Right ventricle myocardium superior (tissue), 1 donor: ENCODE measurements around the gene ZNF516. TPM values are rescaled to one million over a fixed set of nuclear protein-coding genes. Genes with fewer than 3 reads are reported as not detected.

Experiments used
- ATAC-seq: fragments of 200-7000 bp; cut with Tn5 transposase; one replicate; pipeline ENCODE4 v1.9.1; 2020; ENCODE audit warnings: mild to moderate bottlenecking; ENCODE audit not compliant: poor library complexity
- DNase-seq: peaks from one replicate; pipeline ENCODE4 v3.0.0-alpha.2; 2020
- intact Hi-C: fragments of 100-400 bp; cut with DNase I; formaldehyde crosslinking; loops from one replicate; pipeline ENCODE4 v1.11.2; 2022
- total RNA-seq: library from RNA; stranded (reverse); fragmentation: NEBNext Ultra II Directional; extraction: Animal tissue kit (Norgen Biotek cat#: 25700); gene quantifications from one replicate; pipeline ENCODE4 v1.2.1, GENCODE V29; 2021
- donor health status: DM: no; HTN: yes; CAD: no; lungs with severe emphysema.

The ZNF516 gene
- total RNA-seq, 1 donor from 2014 or later = 12.6 TPM

DNA sequence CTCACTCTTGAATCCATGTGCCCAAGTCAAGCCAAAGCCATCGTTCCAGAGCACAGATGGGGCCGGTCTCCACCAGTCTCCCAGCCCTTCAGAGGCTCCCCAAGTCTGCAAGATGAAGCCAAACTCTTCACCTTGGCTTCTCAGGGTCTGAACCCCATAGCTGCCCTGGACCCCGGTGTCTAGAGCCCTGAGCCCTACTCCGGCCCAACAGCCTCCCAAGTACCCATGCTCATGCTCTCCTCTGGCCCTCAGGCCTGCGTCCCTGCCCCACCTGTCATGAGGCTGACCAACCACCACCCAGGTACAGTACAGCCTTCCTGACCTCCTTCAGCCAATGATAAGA is 46.0 kb downstream of the ZNF516 start:
- ATAC-seq (no peak), DNase-seq (no peak)
- intact Hi-C loops = no loop called here

DNA sequence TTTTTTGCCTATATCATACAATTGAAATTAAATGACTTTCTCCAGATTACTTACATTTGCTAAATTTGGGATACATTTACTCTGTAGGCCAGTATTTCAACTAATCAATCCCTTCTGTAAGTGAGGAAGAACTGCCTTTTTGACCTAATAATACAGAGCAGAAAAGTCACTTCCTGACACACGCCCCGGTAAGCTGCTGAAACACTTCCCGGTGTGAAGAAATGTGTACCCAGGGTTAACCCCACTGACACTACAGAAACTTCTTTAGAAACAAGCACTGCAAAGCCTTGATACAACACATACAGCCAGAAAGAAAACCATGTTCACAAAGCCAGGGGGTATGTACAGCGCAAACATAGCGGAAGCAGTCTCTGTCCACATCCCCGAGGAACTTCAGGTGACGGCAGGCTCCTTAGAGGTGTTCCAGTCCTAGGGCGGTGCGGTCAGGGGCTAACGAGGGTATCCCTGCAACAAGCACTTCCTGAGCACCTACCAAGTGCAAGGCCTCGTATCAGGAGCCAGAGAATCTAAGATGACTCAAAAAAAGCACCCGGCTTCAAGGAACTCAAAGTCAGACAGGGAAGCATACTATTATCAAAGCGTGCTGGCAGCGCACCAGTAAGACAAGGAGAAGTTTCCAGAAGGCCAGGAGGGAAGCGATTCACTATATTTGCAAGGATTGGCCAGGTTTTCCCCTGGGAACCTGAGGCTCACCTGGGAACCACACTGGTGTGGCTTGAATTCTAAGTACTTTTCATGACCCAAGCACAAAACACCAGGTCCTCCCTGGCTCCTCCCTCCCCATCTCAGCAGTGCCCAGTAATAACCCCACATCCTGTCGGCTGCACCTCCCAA is 46.6 kb downstream of the ZNF516 start:
- ATAC-seq = no peak
- no peak for DNase-seq
- intact Hi-C loops = no loop called here

DNA sequence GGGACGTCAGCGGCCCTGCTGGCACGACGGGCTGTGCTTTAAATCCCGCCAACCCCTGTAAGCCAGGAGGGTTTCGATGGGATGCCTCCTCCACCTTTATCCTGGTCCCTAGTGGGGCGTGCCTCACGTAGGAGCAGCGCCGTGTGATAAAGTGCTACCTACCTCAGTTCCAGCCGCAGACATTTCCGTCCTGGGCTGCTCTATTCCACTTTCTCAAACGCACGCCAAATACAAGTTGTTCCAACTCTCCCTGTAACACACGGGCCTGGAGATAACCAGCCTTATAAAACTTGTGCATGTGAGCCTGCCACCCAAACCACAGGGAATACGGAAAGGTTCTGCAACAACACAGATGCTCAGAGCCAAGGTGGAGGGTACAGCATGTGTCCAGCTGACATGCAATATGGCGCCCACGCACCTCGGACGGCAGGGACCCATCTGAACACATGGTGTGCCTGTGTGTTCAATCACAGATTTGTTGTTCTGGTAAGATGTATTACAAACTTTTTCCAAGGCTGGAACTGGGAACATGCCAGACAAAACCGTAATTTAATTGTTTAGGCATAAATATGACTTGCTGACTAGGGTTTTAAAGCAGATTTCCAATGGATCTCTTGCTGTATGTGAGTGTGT is 47.7 kb downstream of the ZNF516 start:
- intact Hi-C loops = no loop called here
- no peak for ATAC-seq

DNA sequence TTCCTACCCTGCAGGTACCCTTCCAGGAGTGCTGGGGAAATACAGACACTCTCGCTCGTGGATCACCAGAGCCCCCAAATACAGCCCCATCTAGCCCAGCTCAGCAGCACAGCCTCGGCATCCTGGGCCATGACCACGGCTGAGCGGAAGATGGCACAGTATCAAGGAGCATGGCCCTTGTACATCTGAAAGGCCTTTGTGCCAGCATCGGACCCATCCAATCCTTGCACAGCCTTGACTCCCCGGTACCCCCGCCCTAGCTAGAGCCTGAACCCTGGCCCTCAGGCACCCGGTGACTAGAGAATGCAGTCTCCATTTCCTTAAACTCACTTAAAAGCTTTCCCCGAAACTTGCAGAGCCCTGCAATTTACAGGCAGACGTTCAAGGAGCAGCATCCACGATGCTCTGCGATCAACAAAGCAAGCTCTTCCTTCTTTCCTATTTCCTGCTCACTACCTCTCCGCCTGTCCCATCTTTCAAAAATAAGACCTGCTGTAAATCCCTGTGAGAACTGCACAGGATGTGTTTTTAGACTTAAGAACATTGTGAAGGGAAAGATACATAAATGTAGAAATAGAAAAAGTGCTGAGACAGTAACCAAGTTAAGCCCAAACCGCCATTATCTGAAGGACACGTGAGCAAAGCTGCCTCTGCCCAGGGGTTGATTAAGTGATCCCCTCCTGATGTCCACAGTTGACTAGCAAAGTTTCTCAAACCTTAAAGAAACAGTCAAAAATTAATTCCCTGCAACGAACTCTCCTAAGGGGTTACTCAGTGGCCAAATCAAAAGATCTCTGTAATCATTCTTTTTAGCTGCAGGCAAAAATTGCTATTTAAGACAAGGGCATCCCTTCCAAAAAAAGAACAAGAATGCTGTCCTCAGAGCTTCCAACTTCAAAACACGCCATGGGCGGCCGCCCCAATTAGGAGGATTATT is 48.5 kb downstream of the ZNF516 start:
- ATAC-seq = no peak
- intact Hi-C loops = no loop called here
- DNase-seq = no peak

More for the DNA sequence above, 47.7 kb downstream of the ZNF516 start:
- no peak for DNase-seq

DNA sequence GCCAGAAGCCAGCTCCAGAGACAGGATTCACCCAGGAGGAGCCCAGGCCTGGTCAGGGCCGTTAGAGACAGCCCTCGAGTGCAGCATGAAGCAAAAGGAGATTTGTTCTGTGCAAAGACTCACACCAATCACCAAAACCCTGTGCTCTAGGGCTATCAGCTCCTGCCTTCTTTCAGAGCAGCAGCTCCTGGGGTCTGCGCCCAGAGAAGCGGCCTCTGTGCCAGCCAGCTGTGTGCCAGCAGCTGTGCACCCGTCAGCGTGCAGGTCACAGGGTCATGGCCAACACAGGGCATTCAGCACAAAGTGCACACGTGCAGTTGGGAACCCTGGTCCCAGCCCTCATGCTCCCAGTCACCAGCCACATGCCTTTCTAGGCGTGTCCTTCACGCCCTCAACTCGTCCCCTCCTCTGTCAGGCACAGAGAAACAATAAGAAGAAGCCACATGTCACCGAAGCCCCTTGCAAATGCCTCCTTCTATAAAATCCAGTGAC is 49.3 kb downstream of the ZNF516 start:
- DNase-seq = no peak
- intact Hi-C loops = no loop called here
- ATAC-seq = peak; percentile 43

DNA sequence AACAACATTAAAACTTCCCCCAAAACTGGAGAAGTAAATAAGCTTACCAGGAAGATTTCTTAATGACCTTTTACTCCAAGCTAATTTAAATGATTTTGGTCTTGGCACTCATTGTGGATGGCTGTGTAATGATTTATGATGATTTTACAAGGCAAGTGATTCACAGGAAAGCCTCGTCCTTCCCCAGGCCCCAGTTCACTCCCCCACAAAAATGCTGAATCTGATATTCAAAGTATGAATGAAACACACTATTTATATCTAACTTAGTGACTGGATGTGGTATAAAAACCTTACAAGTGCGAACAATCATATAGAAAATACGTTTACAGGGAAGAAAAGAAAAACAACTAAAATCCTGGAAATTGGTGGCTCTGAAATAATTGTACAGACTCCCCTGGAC is 49.8 kb downstream of the ZNF516 start:
- DNase-seq (no peak), ATAC-seq (no peak)
- intact Hi-C loops = no loop called here

DNA sequence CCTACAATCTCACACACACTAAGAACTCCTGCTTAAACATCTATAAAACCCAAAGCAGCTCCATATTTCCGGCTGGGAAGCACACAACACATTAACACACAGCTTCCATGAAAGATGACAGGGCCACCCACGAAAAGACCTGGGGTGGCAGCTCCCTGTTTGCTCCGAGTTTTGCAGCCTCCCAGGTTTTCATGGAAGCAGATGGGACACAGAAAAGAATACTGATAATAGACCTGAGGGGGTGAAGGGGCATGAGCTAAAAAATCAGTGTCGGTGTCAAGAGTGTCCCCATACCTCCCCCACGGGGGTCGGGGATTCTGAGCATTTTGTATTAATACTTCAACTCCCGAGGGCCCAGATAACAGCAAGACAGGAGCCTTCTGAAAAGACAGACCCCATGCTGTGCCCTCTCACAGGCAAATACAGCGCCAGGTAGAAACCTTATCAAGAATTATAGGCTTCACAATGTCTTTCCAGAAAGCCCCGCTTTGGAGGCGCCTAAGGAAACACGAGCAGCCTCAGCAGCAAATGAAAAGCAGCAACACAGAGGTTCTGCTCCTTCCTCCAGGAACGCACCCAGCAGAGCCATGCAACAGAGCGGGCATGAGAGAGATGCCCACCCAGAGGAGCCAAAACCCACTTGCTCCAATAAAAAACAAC is 50.5 kb downstream of the ZNF516 start:
- intact Hi-C loops = no loop called here
- DNase-seq (no peak), ATAC-seq (no peak)

DNA sequence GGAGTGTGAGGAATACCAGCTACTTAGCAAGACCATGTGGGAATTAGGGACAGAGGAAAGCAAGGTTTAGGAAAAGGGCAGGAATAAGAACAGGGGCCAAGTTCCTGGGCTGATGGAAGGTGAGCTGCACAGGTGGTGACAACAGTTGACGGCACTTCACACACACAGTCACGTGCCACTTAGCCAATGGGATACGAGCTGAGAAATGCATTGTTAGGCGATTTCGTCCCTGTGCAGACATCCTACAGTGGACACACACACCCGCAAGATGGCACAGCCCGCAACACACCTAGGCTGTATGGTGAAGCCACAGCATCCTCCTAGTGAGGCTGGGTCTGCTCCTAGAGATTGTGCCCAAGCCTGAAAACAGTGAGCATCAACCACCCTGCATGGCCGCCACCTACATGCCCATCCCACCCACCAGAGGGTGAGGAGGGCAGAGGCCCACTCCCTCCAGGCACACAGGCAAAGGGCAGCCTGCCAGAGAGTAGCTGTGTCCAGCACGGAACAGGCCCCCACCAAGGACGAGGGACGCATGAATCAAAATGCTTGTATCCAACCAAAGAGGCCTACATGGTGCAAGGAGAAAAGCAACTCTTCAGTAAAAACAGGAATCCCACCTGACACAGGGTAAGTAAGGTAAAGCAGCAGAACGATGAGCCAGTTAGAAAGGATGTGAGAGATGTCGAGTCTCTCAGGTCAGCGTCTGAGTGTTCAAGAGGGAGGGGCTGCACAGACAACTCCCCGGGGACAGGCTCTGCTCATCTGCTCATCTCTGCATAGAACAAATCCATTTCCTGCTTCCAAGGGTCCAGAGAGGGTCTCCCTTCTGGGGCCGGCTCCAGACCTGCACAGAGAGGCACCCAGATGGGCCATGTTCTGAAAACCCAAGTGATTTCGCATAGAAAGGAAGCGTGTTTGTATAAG is 51.3 kb downstream of the ZNF516 start:
- ATAC-seq (no peak), DNase-seq (no peak)
- intact Hi-C loops = no loop called here

DNA sequence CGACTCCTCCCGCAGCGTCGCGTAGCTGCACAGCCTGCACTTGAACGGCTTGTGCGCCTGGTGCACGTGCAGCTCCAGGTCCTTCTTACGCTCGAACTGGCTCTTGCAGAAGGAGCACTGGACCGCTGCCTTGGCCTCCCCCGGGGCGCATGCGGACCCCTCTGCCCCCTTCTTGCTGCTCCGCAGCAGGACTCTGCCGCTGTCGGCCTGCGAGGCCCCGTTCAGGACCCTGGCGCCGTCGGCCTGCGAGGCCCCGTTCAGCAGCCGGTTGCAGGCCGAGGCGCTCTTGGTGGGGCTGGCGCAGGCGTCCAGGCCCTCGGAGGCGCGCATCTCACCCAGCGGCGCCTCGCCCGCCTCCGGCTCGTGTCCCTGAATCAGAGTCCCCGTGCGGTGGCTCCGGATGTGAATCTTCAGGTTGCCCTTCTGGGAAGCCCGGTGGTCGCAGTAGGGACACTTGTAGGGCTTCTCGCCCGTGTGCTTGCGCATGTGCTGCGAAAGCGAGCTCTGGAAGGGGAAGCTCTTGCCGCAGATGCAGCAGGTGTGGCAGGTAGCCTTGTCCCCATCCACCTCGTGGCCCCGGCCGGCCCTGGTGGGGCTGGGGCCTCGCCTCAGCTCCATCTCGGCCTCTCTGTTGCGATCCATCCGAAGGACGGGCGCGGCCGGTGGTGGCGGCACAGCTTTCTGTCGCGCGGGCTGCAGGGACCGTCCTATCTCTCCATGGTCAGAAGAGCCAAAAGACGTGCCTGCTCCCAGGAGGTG is 52.5 kb downstream of the ZNF516 start:
- ATAC-seq = no peak
- intact Hi-C loops = no loop called here
- DNase-seq = peak; percentile 34

DNA sequence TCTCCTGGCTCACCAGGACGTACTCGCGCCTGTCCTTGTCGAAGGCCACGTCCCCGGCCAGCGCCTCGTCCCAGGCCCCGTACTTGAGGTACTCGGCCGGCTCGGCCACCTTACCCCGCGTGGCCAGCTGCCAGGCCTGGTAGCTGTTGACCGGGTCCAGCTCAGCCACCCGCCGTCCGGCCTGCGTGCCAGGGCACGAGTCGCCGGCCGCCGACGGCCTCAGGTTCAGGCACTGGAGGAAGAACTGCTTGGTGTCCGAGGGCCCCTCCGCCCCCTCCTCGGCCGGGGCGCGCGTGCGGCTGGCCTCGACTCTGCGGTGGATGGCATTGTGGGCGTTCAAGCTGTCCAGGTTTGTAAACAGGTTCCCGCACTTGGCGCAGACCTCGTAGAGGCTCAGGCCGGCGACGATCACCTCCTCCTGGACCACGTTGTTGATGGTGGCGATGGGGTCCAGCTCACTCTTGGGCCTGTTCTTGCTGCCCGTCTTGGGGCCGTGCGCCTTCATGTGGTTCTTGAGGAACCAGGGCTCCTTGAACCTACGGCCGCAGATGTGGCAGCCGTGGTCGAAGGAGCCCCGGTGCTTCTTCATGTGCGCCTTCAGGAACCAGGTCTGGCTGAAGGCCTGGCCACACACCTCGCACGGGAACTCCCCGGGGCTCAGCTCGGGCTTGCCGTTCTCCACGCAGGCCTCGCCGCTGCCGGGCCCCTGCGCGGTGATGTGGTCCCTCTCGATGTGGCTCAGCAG is 53.2 kb downstream of the ZNF516 start:
- intact Hi-C loops = no loop called here
- DNase-seq = peak; percentile 33
- ATAC-seq = no peak

DNA sequence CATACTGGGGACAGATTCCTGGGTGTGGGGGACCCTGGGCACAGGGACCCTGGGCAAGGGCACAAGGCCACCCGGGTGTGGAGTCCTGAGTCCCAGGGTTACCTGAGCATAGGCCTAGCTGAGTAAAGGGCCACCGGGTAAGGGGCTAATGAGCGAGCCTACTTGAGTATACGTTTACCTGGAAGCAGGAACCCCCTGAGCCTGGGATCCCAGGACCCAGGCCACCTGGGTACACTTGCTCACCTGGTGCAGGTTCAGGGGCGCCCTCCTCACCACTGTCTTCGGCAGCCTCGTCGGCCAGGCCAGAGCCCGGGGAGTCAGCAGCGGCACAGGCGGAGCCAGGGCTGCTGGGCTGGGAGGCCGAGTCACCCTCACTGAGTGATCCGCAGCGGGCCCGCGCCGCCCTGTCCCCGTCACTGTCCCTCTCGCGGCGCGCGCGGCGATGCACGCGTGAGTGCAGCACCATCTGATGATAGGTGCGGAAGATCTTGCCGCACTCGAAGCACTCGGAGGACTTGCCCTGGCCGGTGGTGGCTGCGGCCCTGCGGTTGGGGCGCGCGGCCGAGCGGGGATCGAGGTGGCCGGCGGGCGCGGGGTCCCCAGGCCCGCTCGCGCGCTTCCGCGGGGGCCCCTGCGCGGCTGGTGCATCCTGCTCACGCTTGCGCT is 53.9 kb downstream of the ZNF516 start:
- intact Hi-C loops = no loop called here
- peak; percentile 30 for DNase-seq
- no peak for ATAC-seq

DNA sequence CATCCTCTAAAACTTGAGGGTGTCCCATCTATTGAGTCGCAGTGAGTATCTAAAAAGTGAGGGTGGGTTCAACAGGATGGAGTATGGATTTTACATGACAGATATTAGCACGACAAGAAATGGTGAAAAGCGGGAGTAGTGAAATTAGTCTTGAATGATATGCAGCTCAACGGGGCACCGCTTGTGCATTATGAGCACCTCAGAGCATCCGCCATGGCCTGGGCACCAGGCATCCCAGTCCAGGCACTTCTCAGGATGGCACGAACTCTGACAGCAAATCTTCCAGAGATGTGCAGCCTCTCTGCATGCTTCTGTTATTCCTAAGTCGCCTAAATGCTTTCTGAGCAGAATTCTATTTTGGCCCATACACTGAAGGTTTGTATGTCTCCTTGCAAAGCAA is 57.1 kb downstream of the ZNF516 start:
- intact Hi-C loops = no loop called here
- DNase-seq (no peak), ATAC-seq (no peak)

DNA sequence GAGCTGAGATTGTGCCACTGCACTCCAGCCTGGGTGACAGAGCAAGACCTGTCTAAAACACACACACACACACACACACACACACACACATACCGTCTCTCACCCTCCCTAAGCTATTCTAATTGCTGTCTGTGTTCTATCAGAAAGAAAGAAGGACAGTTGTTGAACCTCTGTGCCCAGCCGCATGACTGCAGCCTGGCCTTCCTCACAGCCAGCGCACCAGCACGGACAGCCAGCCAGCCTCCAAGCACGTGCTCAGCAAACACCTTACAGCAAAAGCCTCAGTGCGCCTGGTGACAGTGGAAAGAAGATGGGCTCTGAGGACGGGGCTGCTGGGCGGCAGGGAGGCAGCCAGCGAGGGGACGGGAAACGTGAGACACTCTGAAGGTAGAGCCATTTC is 58.0 kb downstream of the ZNF516 start:
- peak; percentile 91 for ATAC-seq
- intact Hi-C loops = no loop called here
- peak; percentile 71 for DNase-seq

DNA sequence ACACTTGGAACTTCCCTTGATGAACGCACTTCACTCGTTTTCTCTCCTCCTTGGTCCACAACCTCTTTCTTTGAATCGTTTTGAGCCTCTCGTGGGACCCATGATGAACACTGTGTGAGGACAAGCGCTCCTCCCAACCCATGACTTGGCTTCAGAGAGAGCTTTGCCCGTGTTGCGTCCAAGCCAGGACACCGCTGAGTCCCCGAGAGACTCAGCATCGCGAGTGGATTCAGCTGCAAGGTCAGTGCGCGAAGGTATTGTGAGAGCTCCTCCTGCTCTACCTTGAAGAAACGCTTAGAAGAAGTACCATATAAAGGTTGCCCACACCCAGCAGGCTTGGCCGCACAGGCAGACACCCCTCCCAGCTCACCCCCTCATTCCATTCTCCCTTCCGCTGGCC is 58.7 kb downstream of the ZNF516 start:
- intact Hi-C loops = no loop called here
- no peak for DNase-seq
- no peak for ATAC-seq

DNA sequence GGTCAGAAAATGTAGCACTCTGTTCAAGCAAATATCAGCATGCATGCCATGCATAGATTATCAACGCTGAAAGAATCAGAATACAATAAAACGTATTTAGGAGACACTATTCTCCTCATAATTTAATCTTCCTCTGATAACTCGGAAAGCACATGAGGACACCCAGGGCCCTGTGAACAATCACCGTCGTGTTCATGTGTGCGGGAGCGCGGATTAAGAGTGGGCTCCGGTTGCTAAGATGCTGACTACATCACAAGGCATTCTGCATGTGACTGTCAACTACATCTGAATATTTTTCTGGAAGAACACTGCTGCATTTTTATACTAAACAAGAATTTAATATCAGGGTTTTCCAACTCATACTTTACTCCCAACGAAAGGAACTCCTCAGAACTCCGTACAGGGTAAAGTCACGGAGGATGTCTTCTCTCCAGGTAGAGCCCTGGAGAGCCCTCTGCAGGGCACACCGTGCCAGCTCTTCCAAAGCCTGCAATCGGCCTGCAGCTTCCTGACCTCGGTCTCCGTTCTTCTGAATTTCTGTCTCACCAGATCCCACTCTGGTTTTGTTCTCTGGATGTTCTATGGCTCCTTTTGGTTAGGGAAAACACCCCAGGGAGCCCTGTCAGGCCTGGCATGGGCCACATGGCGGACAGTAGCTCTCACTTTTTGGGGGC is 59.6 kb downstream of the ZNF516 start:
- DNase-seq = no peak
- intact Hi-C loops = no loop called here
- ATAC-seq = no peak
